Astrocyte of the hippocampus (primary cell): ENCODE data around the gene CBLL1.

Source experiments
- DNase-seq: peaks from one replicate; pipeline ENCODE4 v3.0.0; 2011; ENCODE audit warnings: low read depth, low spot score

Gene CBLL1, protein sequence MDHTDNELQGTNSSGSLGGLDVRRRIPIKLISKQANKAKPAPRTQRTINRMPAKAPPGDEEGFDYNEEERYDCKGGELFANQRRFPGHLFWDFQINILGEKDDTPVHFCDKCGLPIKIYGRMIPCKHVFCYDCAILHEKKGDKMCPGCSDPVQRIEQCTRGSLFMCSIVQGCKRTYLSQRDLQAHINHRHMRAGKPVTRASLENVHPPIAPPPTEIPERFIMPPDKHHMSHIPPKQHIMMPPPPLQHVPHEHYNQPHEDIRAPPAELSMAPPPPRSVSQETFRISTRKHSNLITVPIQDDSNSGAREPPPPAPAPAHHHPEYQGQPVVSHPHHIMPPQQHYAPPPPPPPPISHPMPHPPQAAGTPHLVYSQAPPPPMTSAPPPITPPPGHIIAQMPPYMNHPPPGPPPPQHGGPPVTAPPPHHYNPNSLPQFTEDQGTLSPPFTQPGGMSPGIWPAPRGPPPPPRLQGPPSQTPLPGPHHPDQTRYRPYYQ

GRCh38 chr7:107743567-107744344 lies at the start of gene CBLL1:
TSS of gene CBLL1 (plus strand) at chr7:107744142. CDS start at chr7:107744164, 22 bp downstream.
- DNase-seq: peak; percentile 99

DNA sequence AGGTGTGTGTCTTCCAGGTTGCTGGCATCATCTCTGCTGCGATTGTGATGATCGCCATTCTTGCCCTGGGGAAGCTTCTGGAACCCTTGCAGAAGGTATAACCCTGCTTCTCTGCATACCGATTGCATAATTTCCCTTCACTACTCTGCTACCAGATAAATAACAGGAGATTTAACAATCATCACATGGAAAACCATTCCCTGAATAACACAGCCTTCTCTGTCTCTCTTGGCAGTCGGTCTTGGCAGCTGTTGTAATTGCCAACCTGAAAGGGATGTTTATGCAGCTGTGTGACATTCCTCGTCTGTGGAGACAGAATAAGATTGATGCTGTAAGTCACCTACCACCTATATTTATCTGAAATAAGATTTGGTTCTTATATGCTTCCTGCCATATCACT lies 49.6 kb upstream of the CBLL1 start:
- DNase-seq: peak; percentile 42

DNA sequence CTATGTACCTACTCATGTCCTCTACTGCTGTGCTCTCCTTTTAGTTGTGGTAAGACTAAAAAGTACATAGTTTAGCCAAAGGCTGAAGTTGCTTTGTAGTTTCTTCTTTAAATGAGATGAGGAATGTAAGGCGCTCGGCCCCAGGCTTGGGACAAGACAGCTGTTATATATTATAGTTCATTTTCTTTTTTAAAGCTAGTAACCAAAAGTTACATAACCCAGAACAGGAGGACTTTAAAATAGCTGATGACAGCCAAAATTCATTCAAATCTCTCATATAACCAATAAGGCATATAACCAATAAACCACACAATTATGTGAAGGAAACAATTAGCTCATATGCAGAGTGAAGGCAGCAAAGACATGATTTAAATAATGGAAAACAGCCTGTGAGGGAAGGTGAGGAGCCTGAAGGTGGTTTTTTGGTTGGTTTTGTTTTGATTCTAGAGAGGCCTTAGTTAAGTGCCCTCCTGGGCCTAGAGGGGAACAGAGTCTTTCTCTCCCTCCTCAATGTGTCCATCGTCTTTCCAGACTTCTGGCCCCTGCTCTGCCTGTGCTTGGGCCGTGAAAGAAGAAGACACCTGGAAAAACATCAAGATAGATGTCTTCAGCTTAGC lies 47.5 kb upstream of the CBLL1 start:
- DNase-seq: no peak

DNA sequence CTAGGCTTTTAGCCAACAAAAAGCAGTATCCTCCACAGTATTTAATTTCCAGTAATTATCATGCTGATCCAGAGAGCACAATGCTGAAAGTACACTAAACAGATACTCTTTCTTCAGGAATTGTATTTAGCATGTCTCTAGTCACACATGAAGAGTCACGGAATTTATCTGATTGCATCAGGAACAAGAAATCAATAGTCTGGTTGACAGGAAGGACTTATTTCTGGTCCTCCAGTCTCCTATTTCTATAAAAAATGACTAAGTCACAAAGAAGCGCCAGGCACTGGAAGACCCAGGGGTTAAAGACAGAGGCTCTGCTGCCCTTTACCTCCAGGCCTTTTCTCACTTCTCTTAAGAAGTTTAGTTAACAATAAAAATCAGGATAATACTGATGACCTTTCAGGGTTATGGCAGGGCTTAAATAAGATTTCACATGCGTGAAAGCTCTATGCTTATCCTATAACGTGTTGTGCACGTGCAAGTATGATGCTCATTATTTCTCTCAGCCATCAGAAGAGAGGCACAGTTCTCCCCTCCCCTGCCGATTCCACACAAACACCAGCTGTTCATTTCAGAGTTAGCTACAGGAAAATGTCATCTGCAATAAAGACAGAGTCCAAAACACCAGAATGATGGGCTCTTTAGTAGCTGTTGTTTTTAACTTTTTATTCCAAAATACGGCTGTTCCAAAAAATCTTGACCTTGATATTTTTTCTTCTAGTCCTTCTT lies 46.5 kb upstream of the CBLL1 start:
- no peak for DNase-seq

DNA sequence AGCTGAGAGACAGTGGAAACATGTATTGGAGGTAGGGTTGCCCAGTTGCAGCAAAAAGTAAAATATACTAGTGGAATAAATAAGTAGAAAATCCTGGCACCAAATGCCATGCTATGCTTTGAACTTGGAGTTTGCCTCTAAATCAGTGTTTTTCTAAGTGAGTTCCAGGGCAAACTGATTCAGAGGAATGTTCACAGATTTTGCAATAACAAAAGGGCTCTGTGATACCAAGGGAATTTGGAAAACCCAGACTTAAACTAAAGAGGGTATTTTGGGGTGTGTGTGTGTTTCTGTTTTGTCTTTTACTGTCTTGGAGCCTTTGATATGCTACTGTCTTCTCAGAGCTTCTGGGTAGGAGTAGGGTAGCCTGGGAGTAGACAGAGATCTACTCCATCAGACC lies 43.4 kb upstream of the CBLL1 start:
- peak; percentile 58 for DNase-seq

DNA sequence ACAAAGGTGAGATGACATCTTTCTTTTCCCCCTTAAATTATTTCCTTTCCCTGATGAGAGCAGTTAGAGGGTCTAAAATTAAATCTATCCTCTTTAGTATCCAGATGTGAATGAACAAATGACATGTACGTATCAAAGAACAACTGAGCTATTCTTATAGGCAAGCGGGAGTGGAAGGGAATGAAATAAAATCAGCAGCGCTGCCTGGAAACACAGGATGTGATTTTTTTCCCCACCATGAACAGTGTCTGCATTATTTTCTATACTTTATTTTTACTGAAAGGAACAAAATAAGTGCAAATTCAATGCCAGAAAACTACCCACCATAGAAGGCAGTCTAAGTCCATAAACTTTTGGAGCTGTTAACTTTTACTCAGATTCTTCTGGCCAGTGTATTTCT lies 42.8 kb upstream of the CBLL1 start:
- no peak for DNase-seq

- no peak for DNase-seq
Observed at GRCh38 chr7:107703219-107703618, 40.7 kb upstream of the CBLL1 start.

GRCh38 chr7:107703872-107704271 lies 40.1 kb upstream of the CBLL1 start:
- DNase-seq: no peak

DNA sequence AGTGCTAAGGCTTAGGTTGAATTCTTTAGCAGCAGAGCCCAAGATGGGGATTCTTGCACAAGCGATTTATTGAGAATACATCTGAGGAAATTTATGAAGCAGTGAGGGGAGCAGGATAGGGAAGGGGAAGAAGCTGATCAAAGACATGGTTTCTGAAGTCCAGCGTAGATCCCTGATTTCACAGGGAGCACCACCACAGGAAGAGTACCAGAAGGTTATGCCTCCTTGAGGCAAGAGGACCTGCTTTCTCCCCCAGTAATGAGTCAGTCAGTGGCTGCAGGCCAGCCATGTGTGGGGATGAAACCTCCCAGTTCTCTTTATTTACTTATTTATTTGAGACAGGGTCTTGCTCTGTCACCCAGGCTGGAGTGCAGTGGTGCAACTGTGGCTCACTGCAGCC lies 35.0 kb upstream of the CBLL1 start:
- DNase-seq: no peak

DNA sequence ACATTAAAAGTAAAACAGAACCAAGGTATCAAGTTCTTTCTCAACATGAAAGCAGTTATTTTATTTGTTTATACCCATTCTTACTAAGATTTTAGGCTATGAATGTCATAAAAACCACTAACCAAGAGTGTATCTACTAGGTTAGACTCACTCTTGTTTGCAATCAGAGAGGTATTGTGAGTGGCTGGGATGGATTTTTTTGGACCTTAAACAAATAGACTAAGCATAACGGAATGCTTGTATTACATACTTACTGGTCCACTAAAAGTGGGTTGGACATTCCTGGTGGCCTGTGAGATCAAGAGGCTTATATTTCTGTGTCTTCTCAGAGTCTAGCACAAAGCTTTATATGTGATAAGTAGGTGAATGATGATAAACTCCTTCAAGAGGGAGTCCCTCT lies 32.6 kb upstream of the CBLL1 start:
- peak; percentile 53 for DNase-seq

GRCh38 chr7:107712025-107712424 lies 31.9 kb upstream of the CBLL1 start:
- DNase-seq: no peak

DNA sequence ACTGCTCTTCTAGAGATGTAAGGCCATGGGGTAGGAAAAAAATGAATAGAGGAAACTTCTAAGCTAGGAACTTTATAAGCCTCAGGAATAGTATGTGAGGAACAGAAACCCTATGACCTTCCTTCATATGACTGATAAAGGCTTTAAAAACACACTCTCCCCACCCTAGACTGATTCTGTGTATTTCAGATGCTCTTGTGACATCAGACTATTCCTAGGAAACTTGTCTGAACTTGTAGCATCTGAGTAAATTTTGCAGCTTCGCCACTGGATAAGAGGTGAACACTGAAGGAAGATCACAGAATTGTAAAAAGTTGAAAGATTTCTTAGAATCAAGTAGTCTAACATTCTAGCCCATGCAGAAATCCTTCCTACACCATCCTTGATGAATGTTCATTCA lies 31.0 kb upstream of the CBLL1 start:
- DNase-seq: no peak

DNA sequence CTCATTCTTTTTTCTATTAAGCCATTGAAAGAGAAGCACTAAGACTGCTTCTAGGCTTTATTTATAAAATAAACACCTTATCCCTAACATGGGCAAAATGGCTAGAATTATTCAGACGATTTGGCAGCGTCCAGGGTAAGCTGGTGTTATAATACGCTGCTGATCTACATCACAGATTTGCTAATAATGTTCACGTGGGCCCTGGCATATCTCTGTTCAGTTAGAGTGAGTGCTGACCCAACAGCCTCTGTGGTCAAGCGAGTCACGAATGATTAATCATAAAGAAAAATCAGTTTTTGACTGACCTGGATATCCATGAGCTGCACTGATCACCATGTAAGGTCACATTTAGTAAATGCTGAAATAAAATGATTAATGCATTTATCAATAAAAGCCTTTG lies 28.4 kb upstream of the CBLL1 start:
- DNase-seq: no peak

DNA sequence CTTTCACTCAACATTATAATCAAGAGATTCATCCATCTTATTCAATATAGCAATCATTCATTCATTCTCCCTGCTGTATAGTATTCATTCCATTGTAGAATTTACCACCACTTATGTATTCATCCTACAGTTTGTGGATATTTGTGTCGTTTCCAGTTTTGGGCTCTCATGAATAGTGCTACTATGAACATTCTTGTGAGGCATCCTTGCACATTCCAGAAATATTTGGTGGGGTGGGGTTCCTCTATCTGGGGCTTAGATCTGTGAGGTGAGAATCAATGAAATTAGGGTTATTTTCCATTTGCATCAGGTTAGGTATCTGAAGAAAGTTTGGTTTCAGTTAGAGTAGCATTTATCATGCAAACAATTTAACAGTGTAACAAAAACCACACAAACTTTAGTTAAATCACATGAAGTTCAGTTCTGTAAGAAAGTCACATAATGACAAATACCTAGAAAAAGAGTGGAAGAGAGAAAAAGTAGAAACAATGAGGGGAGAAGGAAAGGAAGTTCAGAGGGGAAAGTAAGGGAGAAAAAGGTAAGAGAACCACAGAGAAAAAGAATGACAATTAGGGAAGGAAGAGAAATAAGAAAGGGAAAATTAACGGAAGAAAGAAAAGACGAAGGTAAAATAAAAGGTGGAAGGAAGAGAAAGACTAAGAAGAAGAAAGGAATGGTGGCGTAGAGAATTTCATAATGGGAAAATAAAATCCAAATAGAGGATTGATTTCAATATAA lies 25.3 kb upstream of the CBLL1 start:
- no peak for DNase-seq

DNA sequence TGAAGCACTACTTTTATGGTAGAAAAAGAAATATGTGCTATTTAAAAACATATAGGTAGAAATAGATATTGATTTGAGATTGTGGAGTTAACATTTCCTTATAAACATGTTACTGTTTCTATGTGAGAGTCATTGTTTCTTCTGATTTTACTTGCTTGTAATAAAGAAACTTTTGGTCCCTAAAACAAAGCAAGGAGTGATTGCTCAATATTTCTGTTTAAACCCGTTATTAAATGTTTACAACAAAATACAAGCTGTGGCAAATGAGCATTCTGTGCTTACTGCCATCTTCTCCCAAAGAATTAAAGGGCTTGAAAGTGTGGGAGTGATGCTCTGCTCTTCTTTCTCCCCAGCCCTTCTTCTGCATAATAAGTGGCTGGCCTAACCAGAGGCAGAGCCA lies 22.7 kb upstream of the CBLL1 start:
- DNase-seq: no peak

- DNase-seq: no peak
Observed at GRCh38 chr7:107723255-107723654, 20.7 kb upstream of the CBLL1 start.

- peak; percentile 72 for DNase-seq
Observed at GRCh38 chr7:107725138-107725740, 18.7 kb upstream of the CBLL1 start.

- no peak for DNase-seq
Observed at GRCh38 chr7:107726356-107727130, 17.4 kb upstream of the CBLL1 start.

DNA sequence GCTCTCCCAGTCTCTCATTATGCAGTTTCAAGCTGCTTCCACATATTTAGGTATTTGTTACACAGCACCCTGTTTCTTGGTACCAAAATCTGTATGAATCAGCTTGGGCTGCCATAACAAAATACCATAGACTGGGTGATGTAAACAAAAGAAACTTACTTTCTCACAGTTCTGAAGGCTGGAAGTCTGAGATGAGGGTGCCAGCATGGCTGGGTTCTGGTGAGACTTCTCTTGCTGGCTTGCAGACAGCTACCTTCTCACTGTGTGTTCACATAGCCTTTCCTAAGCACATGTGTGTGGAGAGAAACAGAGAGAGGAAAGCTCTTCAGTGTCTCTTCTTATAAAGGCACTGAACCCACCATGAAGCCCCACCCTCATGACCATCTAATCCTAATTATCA lies 15.7 kb upstream of the CBLL1 start:
- DNase-seq: no peak
